ENCODE data around the gene PEMT.

DNA sequence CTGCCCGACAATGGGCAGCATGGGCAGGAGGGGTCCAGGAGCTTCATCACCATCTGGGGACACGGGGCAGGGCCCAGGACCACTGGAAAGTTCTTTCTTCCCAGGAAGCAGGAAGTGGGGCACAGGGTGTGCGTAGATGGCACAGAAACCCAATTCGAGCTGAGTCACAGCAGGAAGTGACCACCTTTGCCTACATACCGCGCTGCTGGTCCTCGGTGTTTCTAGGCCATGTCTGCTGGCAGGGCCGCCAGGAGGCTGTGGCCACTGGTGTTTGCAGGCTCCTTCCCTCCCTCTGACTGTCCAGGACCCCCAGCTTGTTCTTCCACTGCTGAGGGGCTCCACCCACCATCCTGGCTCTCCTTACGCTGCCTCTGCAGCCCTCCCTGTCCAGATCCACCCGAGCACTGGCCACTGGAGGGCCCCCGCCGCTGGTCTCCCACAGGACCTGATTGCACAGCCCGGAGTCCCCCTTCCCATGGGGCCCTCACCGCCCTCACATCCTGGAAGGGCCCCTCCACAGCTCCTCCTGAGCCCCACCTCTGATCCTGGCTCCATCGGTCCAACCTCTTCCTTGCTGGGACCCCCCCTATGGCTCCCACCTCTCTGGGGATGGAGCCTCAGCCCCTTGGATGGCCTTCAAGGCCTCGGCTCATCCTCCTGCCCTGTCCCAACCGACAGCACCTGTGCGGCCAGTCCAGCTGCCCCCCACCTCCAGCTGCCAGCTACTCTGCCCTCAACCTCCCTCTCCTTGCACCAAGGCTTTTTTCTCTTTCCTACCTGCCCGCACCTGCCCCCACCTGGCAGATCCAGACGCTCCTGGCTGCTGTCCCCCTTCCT is 80.8 kb downstream of the PEMT start:
- TF ChIP-seq CTCF (IDR thresholded peaks at IDR 0.05) (no peak), POLR2AphosphoS5 (IDR thresholded peaks at IDR 0.05; ENCODE audit: low read depth, low read length) (no peak), TCF7L2 (IDR thresholded peaks at IDR 0.05; ENCODE audit: low read depth, low read length) (no peak), SIN3A (IDR thresholded peaks at IDR 0.05; ENCODE audit: borderline replicate concordance, insufficient read depth, low read depth, low read length) (no peak)
- TF ChIP-seq, protein P1, sequence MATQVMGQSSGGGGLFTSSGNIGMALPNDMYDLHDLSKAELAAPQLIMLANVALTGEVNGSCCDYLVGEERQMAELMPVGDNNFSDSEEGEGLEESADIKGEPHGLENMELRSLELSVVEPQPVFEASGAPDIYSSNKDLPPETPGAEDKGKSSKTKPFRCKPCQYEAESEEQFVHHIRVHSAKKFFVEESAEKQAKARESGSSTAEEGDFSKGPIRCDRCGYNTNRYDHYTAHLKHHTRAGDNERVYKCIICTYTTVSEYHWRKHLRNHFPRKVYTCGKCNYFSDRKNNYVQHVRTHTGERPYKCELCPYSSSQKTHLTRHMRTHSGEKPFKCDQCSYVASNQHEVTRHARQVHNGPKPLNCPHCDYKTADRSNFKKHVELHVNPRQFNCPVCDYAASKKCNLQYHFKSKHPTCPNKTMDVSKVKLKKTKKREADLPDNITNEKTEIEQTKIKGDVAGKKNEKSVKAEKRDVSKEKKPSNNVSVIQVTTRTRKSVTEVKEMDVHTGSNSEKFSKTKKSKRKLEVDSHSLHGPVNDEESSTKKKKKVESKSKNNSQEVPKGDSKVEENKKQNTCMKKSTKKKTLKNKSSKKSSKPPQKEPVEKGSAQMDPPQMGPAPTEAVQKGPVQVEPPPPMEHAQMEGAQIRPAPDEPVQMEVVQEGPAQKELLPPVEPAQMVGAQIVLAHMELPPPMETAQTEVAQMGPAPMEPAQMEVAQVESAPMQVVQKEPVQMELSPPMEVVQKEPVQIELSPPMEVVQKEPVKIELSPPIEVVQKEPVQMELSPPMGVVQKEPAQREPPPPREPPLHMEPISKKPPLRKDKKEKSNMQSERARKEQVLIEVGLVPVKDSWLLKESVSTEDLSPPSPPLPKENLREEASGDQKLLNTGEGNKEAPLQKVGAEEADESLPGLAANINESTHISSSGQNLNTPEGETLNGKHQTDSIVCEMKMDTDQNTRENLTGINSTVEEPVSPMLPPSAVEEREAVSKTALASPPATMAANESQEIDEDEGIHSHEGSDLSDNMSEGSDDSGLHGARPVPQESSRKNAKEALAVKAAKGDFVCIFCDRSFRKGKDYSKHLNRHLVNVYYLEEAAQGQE (IDR thresholded peaks at IDR 0.05; ENCODE audit: insufficient read depth in 1 of 2, low read depth in 2 of 2, low read length in 1 of 2): no peak

All from Panc1 (cell line).